KMS-11 (cell line): ENCODE results near the gene ADAMTS17.

Source experiments
- H2AFZ ChIP-seq: fragments of 200-600 bp; sonication (generic); 2 replicates; pipeline ENCODE4 v1.6.1; 2016; ENCODE audit warnings: antibody characterized with exemption, mixed run types, low read depth
- H3K27ac ChIP-seq: fragments of 200-600 bp; sonication (generic); 2 replicates; pipeline ENCODE4 v1.6.1; 2016; ENCODE audit warnings: mild to moderate bottlenecking, mixed run types
- H3K27me3 ChIP-seq: fragments of 200-600 bp; sonication (generic); 2 replicates; pipeline ENCODE4 v1.6.1; 2017; ENCODE audit warnings: mild to moderate bottlenecking, low read depth, mixed run types, moderate library complexity; ENCODE audit not compliant: insufficient read depth
- H3K36me3 ChIP-seq: fragments of 200-600 bp; sonication (generic); 2 replicates; pipeline ENCODE4 v1.6.1; 2017; ENCODE audit warnings: mild to moderate bottlenecking, mixed run types; ENCODE audit not compliant: insufficient read depth
- H3K4me1 ChIP-seq: fragments of 200-600 bp; sonication (generic); 2 replicates; pipeline ENCODE4 v1.6.1; 2016; ENCODE audit warnings: mild to moderate bottlenecking, low read depth, mixed run types; ENCODE audit not compliant: poor library complexity, severe bottlenecking
- H3K4me2 ChIP-seq: fragments of 200-600 bp; sonication (generic); 2 replicates; pipeline ENCODE4 v1.7.0; 2016; ENCODE audit warnings: mild to moderate bottlenecking, mixed run types
- H3K4me3 ChIP-seq: fragments of 200-600 bp; sonication (generic); IDR thresholded peaks from 2 replicates; pipeline ENCODE4 v1.6.1; 2017; ENCODE audit warnings: low read depth, low read length, mixed read lengths; ENCODE audit not compliant: insufficient read depth
- H3K79me2 ChIP-seq: fragments of 200-600 bp; sonication (generic); 2 replicates; pipeline ENCODE4 v1.6.1; 2016; ENCODE audit warnings: low read depth, mixed run types; ENCODE audit not compliant: insufficient read depth
- H3K9ac ChIP-seq: fragments of 200-600 bp; sonication (generic); 2 replicates; pipeline ENCODE4 v1.6.1; 2016; ENCODE audit warnings: mild to moderate bottlenecking, mixed run types
- H4K20me1 ChIP-seq: fragments of 200-600 bp; sonication (generic); 2 replicates; pipeline ENCODE4 v1.6.1; 2016; ENCODE audit warnings: mild to moderate bottlenecking, mixed run types; ENCODE audit not compliant: insufficient read depth
- CTCF ChIP-seq: fragments of 200-600 bp; sonication (generic); conservative IDR thresholded peaks from 2 replicates; pipeline ENCODE4 v1.6.1; 2017; ENCODE audit warnings: low read depth, mild to moderate bottlenecking, antibody characterized with exemption, low read length, moderate library complexity, mixed read lengths

The ADAMTS17 gene

GRCh38 chr15:100333236-100333635 is 8.5 kb downstream of the ADAMTS17 start:
- Histone ChIP-seq H3K4me2 (no peak overlapping the region), H3K9ac (no peak overlapping the region), H2AFZ (no peak overlapping the region), H3K4me3 (no peak overlapping the region), H3K36me3 (no peaks in the 10 kb centered on the region), H4K20me1 (no peaks in the 10 kb centered on the region), H3K27me3 (no peaks in the 10 kb centered on the region), H3K27ac (no peak overlapping the region), H3K79me2 (no peaks in the 10 kb centered on the region), H3K4me1 (no peaks in the 10 kb centered on the region)
- TF ChIP-seq CTCF: no peak

- H3K79me2 ChIP-seq: no peaks in the 10 kb centered on the region
- no peak overlapping the region for H3K4me3 ChIP-seq
- no peaks in the 10 kb centered on the region for H3K27me3 ChIP-seq
- H3K27ac ChIP-seq: no peak overlapping the region
- no peak overlapping the region for H2AFZ ChIP-seq
- H3K4me1 ChIP-seq: no peaks in the 10 kb centered on the region
- H3K9ac ChIP-seq: no peak overlapping the region
- H4K20me1 ChIP-seq: no peaks in the 10 kb centered on the region
- no peak for TF ChIP-seq CTCF
- no peaks in the 10 kb centered on the region for H3K36me3 ChIP-seq
- no peak overlapping the region for H3K4me2 ChIP-seq
These were observed 9.1 kb downstream of the ADAMTS17 start for GRCh38 chr15:100332721-100333120.

- H3K27ac ChIP-seq: no peak overlapping the region
- H3K4me3 ChIP-seq: no peak overlapping the region
- no peaks in the 10 kb centered on the region for H3K79me2 ChIP-seq
- no peak overlapping the region for H3K4me2 ChIP-seq
- H2AFZ ChIP-seq: no peak overlapping the region
- H4K20me1 ChIP-seq: no peaks in the 10 kb centered on the region
- H3K4me1 ChIP-seq: no peaks in the 10 kb centered on the region
- no peak for TF ChIP-seq CTCF
- H3K27me3 ChIP-seq: no peaks in the 10 kb centered on the region
- H3K36me3 ChIP-seq: no peaks in the 10 kb centered on the region
- H3K9ac ChIP-seq: no peak overlapping the region
These were observed 9.5 kb downstream of the ADAMTS17 start for GRCh38 chr15:100332231-100332630.

GRCh38 chr15:100330629-100331215 is 11.1 kb downstream of the ADAMTS17 start:
- no peak overlapping the region for H3K27ac ChIP-seq
- TF ChIP-seq CTCF: no peak
- H4K20me1 ChIP-seq: no peaks in the 10 kb centered on the region
- H3K4me1 ChIP-seq: no peaks in the 10 kb centered on the region
- H2AFZ ChIP-seq: no peak overlapping the region
- H3K4me3 ChIP-seq: no peak overlapping the region
- no peaks in the 10 kb centered on the region for H3K36me3 ChIP-seq
- no peak overlapping the region for H3K9ac ChIP-seq
- H3K27me3 ChIP-seq: no peaks in the 10 kb centered on the region
- no peak overlapping the region for H3K4me2 ChIP-seq
- no peaks in the 10 kb centered on the region for H3K79me2 ChIP-seq

GRCh38 chr15:100330221-100330620 is 11.6 kb downstream of the ADAMTS17 start:
- no peaks in the 10 kb centered on the region for H3K27me3 ChIP-seq
- no peak for TF ChIP-seq CTCF
- H3K79me2 ChIP-seq: no peaks in the 10 kb centered on the region
- H3K4me3 ChIP-seq: no peak overlapping the region
- H3K27ac ChIP-seq: no peak overlapping the region
- no peaks in the 10 kb centered on the region for H4K20me1 ChIP-seq
- no peak overlapping the region for H2AFZ ChIP-seq
- H3K4me1 ChIP-seq: no peaks in the 10 kb centered on the region
- no peaks in the 10 kb centered on the region for H3K36me3 ChIP-seq
- no peak overlapping the region for H3K9ac ChIP-seq
- H3K4me2 ChIP-seq: no peak overlapping the region
